ENCODE results near the gene POU2F2.
"Not testable (repeated sequence)": the region's sequence is repeated elsewhere in the genome, so short reads cannot be mapped to it uniquely, and the experiment has no call there.

The POU2F2 gene

GRCh38 chr19:42053037-42053935 is 79.0 kb downstream of the POU2F2 start:
- no peak for DNase-seq

DNA sequence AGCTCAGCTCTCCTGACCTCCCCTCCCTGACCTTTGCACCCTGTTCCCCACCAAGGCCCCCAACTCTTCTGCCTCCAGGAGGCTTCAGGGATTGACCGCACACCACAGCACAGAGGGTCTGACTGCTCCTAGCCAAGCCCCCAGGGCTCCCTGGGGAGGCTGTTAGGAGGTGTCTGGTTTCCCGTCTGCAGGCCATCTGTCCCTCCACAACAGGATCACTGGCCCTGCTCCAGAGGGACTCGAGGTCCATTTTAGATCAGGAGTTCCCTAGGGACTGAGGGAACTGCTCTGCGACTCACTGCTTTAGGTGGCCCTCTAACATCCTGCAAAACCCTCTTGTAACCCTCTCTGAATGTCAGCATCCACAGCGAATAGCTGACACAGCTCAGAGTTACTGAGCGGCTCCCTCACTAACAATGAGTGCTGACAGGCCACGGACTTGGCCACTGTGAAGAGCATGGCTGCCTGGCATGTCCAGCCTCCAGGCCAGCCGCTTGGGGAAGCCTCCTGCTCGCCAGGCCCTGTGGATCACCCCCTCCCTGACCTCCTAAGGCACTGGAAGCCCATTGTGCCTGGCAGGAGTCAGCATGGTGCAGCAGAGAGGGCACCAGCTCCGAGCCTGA is 79.9 kb downstream of the POU2F2 start:
- DNase-seq: no peak

- DNase-seq: no peak
Observed at GRCh38 chr19:42051166-42052115, 80.8 kb downstream of the POU2F2 start.

- no peak for DNase-seq
Observed at GRCh38 chr19:42048992-42049391, 83.3 kb downstream of the POU2F2 start.

DNA sequence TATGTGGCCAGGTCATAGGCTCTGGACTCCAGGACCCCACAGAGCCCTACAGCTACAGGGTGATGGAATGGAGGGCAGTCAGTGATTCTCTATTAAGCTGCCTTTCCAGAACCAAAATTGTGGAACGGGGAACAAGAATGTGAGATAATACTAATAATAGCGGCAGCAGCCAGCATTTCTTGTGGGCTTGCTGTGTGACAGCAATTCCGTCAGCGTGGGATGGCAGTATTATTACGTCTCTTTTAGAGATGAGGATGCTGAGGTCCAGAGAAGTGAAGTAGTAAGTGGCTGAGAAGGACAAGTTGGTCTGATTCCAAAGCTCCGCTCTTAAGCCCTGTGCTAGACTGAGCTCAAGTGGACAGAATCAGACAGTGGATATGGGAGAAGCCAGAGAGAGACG is 86.7 kb downstream of the POU2F2 start:
- DNase-seq: no peak

DNA sequence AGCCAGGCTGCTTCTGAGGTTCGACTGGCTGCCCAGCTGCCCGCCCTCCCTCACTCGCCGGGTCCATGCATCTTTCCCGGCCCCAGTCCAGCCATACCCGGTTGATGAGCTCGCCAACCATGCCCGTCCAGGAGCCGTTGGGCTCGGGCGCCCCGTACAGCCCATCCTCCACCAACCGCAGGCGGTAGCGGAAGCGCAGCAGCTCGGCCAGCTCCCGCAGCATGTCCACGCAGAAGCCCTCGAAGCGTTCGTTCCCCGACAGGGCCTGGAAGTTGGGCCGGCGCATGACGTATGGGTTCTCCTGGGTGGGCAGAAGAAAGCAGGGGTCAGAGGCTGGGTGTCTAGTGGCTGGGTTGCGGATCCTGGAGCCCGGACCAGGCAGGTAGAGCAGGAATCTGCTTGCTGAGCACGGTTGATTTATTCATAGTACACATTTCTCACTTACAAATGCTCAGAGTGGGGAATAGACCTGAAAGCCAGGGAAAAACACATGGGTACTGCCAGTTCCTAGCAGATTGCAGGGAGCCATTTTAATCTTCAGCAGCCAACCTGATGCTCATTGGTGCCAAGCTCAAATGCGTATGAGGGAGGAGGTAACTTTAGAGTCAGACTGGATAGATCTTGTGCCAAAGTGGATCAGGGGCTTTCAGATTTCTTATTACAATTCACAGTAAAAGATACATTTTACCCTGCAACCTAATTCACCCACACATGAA is 89.6 kb downstream of the POU2F2 start:
- DNase-seq: no peak

DNA sequence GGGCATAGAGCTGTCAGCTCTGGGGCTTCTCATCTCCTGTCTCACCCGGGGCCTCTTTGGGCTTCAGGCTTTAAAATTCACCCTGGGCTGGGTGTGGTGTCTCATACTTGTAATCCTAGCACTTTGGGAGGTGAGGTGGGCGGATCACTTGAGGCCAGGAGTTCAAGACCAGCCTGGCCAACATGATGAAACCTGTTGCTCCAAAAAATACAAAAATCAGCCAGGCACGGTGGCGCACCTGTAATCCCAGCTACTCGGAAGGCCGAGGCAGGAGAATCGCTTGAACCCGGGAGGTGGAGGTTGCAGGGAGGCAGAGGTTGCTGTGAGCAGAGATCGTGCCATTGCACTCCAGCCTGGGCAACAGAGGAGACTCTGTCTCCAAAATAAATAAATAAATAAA is 91.8 kb downstream of the POU2F2 start:
- DNase-seq: not testable (repeated sequence)

- no peak for DNase-seq
Observed at GRCh38 chr19:42040031-42040430, 92.2 kb downstream of the POU2F2 start.

DNA sequence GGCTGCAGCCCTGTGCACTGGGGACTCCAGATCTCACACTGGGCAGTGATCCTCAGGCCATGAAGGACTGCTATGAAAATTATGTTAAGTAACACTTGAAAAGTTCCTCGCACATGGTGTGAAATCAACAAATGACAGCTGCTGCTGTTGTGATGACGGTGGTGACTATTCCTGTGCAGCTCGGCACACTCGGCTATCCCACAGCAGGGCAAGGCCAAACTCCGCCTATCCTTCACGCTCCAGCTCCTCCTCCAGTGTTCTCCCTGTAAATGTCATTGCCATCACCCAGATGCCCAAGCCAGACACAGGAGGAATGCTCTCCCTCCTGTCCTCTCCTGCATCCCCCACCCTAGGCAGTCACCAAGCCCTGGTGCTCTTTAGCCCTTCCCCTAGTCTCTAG is 93.6 kb downstream of the POU2F2 start:
- DNase-seq: no peak

- no peak for DNase-seq
Observed at GRCh38 chr19:42037649-42038048, 94.6 kb downstream of the POU2F2 start.

Data from 8988T (cell line).